HG02938 (cell line): ENCODE data around the gene RPF1.
"Not testable (repeated sequence)": the region's sequence is repeated elsewhere in the genome, so short reads cannot be mapped to it uniquely, and the experiment has no call there.

ENCODE experiments used
- ATAC-seq: cut with Tn5 transposase; IDR thresholded peaks from one replicate; pipeline ENCODE4 v1.9.1; 2021; ENCODE audit warnings: mild to moderate bottlenecking, moderate library complexity; ENCODE audit not compliant: unreplicated experiment

Gene RPF1

DNA sequence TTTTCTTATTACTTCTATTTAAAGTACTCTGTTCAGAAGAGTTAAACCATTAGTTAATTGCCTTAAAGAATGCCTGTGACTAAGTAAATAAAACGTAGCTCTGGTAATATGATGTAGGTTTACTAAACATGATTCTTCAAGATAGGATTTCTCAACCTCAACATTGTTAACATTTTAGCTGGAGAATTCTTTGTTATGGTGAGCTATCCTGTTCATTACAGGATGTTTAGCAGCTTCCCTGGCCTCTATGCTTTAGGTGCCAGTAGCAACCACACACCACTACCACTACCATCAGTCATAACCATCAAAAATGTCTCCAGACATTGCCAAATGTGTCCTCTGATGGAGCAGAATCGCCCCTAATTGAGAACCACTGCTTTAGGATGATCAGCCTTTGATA, 10.7 kb downstream of the RPF1 start:
- no peak for ATAC-seq

- ATAC-seq: no peak
Observed at GRCh38 chr1:84492726-84493125, 13.7 kb downstream of the RPF1 start.

DNA sequence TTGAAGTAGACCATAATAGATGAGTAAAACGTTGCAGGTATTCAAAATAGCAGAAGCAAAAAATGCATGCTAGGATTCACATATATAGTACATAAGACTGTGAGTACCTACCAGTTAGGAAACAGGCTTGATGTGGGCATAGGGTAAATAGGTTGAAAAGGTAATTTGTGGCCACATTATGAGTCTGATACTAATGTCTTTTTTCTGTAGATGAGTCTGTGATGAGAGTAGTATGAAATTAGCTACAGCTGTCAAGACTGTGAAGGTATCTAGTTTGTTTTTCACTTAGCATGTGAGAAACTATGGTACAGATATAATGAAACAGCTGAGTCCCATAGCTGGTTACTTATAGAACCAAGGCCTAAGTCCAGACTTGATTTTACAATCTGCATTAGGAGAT, 14.7 kb downstream of the RPF1 start:
- no peak for ATAC-seq

DNA sequence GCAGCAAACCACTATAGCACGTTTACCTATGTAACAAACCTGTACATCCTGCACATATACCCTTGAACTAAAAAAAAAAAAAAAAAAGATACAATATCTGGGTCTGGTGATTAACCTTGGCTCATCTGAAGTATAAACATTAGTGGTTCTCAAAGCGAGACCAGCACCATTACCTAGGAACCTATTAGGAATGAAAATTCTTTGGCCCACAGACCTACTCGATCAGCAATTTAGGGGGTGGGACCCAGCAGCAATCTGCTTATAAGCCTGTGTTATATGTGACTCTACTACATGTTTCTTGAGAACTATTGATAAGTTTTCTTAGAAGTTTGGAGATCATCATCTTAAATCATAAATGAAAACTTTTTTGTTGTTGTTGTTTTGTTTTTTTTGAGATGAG, 17.4 kb downstream of the RPF1 start:
- ATAC-seq: no peak

DNA sequence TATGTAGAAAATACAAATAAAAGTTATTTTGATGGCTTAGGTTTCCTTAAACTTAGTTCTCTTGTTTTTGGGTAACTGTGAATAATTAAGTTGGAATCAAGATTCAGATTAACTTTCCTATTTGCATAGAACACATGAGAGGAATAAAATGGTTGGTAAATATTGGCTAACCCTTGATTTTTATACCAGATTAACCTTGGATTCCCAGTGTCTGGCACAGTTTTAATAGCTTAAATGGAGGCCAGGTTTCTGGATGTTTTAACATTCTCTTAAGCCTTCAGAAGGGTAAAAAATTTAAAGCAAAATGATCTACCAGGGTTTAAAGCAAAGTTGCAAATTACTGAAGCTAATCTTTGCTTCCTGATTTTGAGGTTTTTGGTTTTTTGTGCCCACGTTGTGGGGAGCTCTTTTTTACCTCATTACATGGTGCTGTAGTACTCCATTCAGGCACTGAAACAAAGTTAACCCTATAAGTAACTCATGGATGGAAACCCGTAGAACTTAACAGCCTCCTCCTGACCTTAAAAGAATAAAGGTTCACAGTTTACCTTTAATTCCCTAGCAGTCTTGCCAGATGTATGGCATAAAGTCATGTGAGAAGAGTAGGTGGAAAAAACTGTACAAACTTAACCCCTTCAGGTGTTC, 18.7 kb downstream of the RPF1 start:
- ATAC-seq: no peak

GRCh38 chr1:84502927-84503326, 23.9 kb downstream of the RPF1 start:
- no peak for ATAC-seq

DNA sequence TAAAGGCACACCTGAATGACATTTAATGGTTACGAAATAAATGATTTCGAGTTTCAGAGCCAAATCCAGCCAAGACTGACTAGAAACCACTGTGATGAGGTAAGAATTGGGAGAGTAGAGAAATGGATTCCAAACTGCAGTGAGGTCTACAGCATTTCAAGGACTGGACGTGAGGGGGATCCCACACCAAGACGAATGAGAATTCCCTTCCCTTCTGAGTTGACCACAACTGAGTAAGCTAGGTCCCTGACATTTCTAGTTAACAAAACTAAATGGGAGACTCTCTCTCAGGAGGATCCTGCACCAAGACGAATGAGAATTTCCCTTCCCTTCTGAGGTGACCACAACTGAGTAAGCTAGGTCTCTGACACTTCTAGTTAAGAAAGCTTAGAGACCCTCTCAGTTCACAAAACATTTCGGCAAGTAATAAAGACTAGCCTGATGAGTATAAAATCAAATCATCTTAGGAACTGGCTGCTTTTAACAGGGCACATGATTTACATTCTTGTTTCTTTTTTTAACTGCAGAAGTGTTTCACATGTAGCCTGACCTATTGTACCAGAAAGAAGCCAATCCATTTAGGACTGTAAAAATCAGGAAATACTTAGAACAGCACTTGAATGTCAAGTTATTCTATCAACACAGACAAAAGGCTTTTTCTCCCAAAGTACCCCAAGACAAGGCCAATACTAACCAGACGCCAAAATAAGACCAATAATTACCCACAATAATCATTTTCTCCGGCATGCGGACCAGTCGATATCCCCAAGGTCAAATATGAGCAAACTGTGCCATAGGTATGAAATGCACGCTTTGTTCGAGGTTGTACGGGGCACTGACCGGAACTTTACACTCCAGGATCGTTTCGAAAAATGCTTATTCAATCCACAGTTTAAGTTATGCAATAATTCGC, 25.8 kb downstream of the RPF1 start:
- ATAC-seq: no peak

GRCh38 chr1:84505493-84506001, 26.5 kb downstream of the RPF1 start:
- peak; percentile 31 for ATAC-seq

- ATAC-seq: peak; percentile 82
Observed at GRCh38 chr1:84506002-84506728, 27.1 kb downstream of the RPF1 start, which contains the start of the genes GNG5 and SPATA1. GNG5 (minus strand) TSS chr1:84506581; CDS start chr1:84506091, 490 bp downstream. SPATA1 (plus strand) TSS chr1:84506386; CDS start chr1:84516360, 9,974 bp downstream.

DNA sequence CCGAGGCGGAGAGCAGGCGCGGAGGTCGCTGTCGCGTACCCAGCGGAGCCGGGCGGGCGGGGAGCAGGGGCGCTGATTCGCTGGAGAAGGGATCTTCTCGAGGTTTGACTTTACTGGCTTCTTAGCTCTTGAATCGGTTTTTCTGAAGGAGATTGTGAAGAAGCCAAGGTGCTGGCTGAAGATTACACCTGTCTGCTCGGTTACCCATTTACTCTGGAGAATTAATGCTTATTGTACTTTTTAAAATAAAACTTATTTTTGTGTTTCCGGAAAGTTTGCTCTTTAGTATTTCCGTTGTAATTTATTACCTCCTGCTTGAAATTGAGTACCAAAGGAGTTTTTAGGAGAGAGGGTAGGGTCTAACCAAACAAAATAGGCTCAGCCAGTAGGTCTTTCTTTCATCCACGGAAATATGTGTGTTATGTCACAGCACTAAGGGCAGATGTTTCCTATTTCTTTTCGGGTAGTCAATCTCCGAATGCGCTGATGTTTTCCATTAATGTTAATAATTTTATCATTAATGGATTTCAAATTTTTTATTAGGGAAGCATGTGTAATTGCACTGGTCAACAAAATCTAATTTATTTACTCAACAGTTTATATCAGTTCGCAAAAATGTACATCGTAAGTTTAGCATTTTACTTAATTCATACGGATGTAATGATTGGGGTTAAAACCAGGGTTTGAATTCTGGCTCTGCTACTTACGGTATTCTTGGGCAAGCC, 27.8 kb downstream of the RPF1 start:
- ATAC-seq: no peak

- ATAC-seq: not testable (repeated sequence)
Observed at GRCh38 chr1:84507887-84508286, 28.8 kb downstream of the RPF1 start.

DNA sequence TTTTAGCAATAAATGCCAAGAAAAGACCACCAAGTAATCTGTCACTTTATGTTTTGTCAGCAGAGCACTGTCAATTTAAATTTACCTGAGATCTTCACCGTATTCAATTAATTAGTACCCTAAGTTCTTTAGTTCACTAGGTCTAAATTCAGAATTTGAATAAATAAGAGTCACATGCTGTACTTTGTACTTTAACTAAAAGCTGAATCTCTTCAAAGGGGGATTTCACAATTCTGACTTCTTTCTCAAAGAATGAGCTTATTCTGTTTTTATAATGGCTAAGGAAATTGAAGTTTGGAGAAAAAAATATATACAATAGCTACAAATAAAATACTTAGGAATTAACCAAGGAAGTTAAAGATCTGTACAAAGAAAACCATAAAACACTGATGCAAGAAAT, 29.4 kb downstream of the RPF1 start:
- ATAC-seq: no peak

DNA sequence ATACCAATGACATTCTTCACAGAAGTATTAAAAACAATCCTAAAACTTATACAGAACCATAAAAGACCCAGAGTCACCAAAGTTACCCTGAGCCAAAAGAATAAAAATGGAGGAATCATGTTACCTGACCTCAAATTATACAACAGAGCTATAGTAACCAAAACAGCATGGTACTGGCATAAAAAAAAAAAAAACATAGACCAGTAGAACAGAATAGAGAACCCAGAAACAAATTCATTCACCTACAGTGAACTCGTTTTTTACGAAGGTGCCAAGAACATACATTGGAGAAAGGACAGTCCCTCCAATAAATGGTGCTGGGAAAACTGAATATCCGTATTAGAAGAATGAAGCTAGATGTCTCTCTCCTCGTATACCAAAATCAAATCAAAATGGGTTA, 30.0 kb downstream of the RPF1 start:
- ATAC-seq: no peak

DNA sequence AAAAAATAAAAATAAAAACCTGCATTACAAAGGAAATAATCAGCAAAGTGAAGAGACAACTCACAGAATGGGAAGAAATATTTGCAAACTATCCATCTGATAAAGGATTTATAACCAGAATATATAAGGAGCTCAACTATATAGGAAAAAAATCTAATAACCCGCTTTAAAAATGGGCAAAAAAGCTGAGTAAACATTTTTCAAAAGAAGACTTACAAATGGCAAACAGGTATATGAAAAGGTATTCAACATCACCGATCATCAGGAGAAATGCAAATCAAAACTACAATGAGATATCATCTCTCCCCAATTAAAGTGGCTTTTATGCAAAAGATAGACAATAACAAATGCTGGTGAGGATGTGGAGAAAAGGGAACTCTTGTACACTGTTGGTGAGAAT, 31.1 kb downstream of the RPF1 start:
- ATAC-seq: no peak

GRCh38 chr1:84510668-84511067, 31.6 kb downstream of the RPF1 start:
- ATAC-seq: no peak

GRCh38 chr1:84524590-84524989, 45.5 kb downstream of the RPF1 start:
- no peak for ATAC-seq

DNA sequence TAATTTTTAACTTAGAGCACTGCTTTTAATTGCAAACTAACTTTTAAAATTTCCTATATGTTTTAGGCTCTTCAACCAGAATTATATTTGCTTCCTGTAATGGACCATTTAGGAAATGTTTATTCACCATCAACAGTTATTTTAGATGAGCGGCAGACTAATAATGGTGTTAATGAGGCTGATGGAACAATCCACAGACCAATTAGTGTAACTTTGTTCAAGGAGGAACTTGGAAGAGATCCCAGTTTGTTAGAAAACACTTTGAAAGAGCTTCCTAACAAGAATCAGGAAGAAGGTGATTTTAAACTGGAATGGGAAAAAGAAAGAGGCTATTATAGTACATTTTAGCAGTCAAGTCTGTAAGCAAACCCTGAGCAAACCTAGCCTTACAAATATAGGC, 46.7 kb downstream of the RPF1 start:
- ATAC-seq: no peak

- no peak for ATAC-seq
Observed at GRCh38 chr1:84538599-84538998, 59.5 kb downstream of the RPF1 start.

- ATAC-seq: no peak
Observed at GRCh38 chr1:84539972-84540371, 60.9 kb downstream of the RPF1 start.

- no peak for ATAC-seq
Observed at GRCh38 chr1:84540759-84541158, 61.7 kb downstream of the RPF1 start.

- no peak for ATAC-seq
Observed at GRCh38 chr1:84541679-84542078, 62.6 kb downstream of the RPF1 start.
